ENCODE measurements around the gene USP35. TPM values are rescaled to one million over a fixed set of nuclear protein-coding genes. Genes with fewer than 3 reads are reported as not detected.
"Not testable (repeated sequence)": the region's sequence is repeated elsewhere in the genome, so short reads cannot be mapped to it uniquely, and the experiment has no call there.

Gene USP35
- total RNA-seq, 1 experiment from 2014 or later, result 5.9 TPM

- no peak for DNase-seq (ENCODE audit: low read depth)
Observed at GRCh38 chr11:78214331-78215194, 25.8 kb downstream of the USP35 start.

- DNase-seq (ENCODE audit: low read depth), result no peak
Observed at GRCh38 chr11:78216021-78216420, 27.3 kb downstream of the USP35 start.

GRCh38 chr11:78216571-78217287 lies 28.0 kb downstream of the USP35 start:
- DNase-seq (ENCODE audit: low read depth), result peak; percentile 62

- no peak for DNase-seq (ENCODE audit: low read depth)
Observed at GRCh38 chr11:78217650-78218541, 29.2 kb downstream of the USP35 start.

GRCh38 chr11:78218707-78219492 lies 30.2 kb downstream of the USP35 start:
- DNase-seq (ENCODE audit: low read depth), result no peak

- DNase-seq (ENCODE audit: low read depth), result no peak
Observed at GRCh38 chr11:78219493-78220217, 30.9 kb downstream of the USP35 start.

- no peak for DNase-seq (ENCODE audit: low read depth)
Observed at GRCh38 chr11:78220218-78221157, 31.8 kb downstream of the USP35 start.

- DNase-seq (ENCODE audit: low read depth), result no peak
Observed at GRCh38 chr11:78221396-78222315, 32.9 kb downstream of the USP35 start.

- not testable (repeated sequence) for DNase-seq (ENCODE audit: low read depth)
Observed at GRCh38 chr11:78222726-78223125, 34.0 kb downstream of the USP35 start.

GRCh38 chr11:78223320-78223954 lies 34.7 kb downstream of the USP35 start:
- DNase-seq (ENCODE audit: low read depth), result no peak

- no peak for DNase-seq (ENCODE audit: low read depth)
Observed at GRCh38 chr11:78224506-78224905, 35.8 kb downstream of the USP35 start.

- DNase-seq (ENCODE audit: low read depth), result no peak
Observed at GRCh38 chr11:78224906-78225420, 36.2 kb downstream of the USP35 start.

- DNase-seq (ENCODE audit: low read depth), result no peak
Observed at GRCh38 chr11:78226684-78227680, 38.3 kb downstream of the USP35 start.

- no peak for DNase-seq (ENCODE audit: low read depth)
Observed at GRCh38 chr11:78227921-78228320, 39.2 kb downstream of the USP35 start.

GRCh38 chr11:78228467-78228866 lies 39.7 kb downstream of the USP35 start:
- DNase-seq (ENCODE audit: low read depth), result peak; percentile 51

- no peak for DNase-seq (ENCODE audit: low read depth)
Observed at GRCh38 chr11:78229106-78229505, 40.4 kb downstream of the USP35 start.

Data from HT1080 (cell line).